K562 (cell line): Measurements from ENCODE around the gene LPAR2. TPM values are rescaled to one million over a fixed set of nuclear protein-coding genes. Genes with fewer than 3 reads are reported as not detected.

Experiments used
- ATAC-seq: fragments of 200-7000 bp; cut with Tn5 transposase; 3 replicates; pipeline ENCODE4 v1.9.1; 2020; ENCODE audit warnings: moderate library complexity
- BruUV-seq: library from RNA; stranded (reverse); fragments of 400-500 nt; replicated peaks from 2 replicates; lab custom pipeline; 2021; lab: Mats Ljungman, UMichigan
- CTCF ChIA-PET: fragments of 300-600 bp; formaldehyde crosslinking; extraction: SDS; loops from one replicate; lab custom pipeline; 2021; ENCODE audit warnings: low intra/inter-chr PET ratio; lab: Yijun Ruan, JAX
- POLR2A ChIA-PET: fragments of 300-600, 350-650 bp; sonication (Branson Sonifier 250); formaldehyde crosslinking; extraction: SDS; loops from one replicate; lab custom pipeline; 2021; ENCODE audit warnings: antibody characterized with exemption, inconsistent platforms; lab: Yijun Ruan, JAX
- DNase-seq, 4 experiments: peaks; one replicate each; pipeline versions ENCODE4 v3.0.0 to v3.0.0-alpha.2; 2011 to 2018; ENCODE audit warnings: low spot score in 3 of 4, mixed read lengths in 3 of 4; ENCODE audit errors: extremely low read depth in 1 of 4
- FAIRE-seq: peaks from 2 replicates; lab custom pipeline; 2011; peaks lifted over from hg19 to GRCh38; lab: Jason Lieb, UNC
- H2AFZ ChIP-seq: 2 replicates; pipeline ENCODE4 v1.6.0; 2011; ENCODE audit warnings: low read depth, low read length, control low read depth, inconsistent platforms
- H3K27ac ChIP-seq: fragments of 200-600 bp; 3 replicates; pipeline ENCODE4 v1.8.0; 2011; ENCODE audit warnings: low read depth, mild to moderate bottlenecking, control low read depth, inconsistent platforms, low read length, moderate library complexity, mixed read lengths; ENCODE audit errors: extremely low read depth
- H3K27me3 ChIP-seq, 2 experiments: fragments of 300-600 bp in 1 of 2; 2 replicates in 1 of 2; 3 replicates in 1 of 2; pipeline versions ENCODE4 v1.6.0 to v1.8.0; 2011; ENCODE audit warnings: inconsistent platforms in 2 of 2, low read length in 2 of 2, mild to moderate bottlenecking in 1 of 2, mixed read lengths in 1 of 2, moderate library complexity in 1 of 2; ENCODE audit not compliant: control insufficient read depth in 2 of 2, insufficient read depth in 2 of 2
- H3K36me3 ChIP-seq: fragments of 300-600 bp; 3 replicates; pipeline ENCODE4 v1.8.0; 2011; ENCODE audit warnings: mild to moderate bottlenecking, low read length, inconsistent platforms; ENCODE audit not compliant: control insufficient read depth, insufficient read depth
- H3K4me1 ChIP-seq, 2 experiments: fragments of 200-600 bp in 1 of 2; replicated peaks in 1 of 2; 2 replicates in 1 of 2; 3 replicates in 1 of 2; pipeline versions ENCODE4 v1.5.1 to v1.8.0; 2011; ENCODE audit warnings: inconsistent platforms in 2 of 2, low read length in 2 of 2, mild to moderate bottlenecking in 1 of 2, mixed read lengths in 1 of 2, moderate library complexity in 1 of 2; ENCODE audit not compliant: control insufficient read depth in 2 of 2, insufficient read depth in 2 of 2
- H3K4me2 ChIP-seq: 2 replicates; pipeline ENCODE4 v1.6.1; 2011; ENCODE audit warnings: low read length, control low read depth, inconsistent platforms, mixed read lengths; ENCODE audit not compliant: insufficient read depth
- H3K4me3 ChIP-seq: fragments of 200-600 bp; sonication (generic), shearing (Covaris generic); 2 replicates; pipeline ENCODE4 v1.5.1; 2016; ENCODE audit warnings: control low read depth, inconsistent platforms
- H3K79me2 ChIP-seq: fragments of 200-600 bp; 3 replicates; pipeline ENCODE4 v1.8.0; 2011; ENCODE audit warnings: low read length, inconsistent platforms; ENCODE audit not compliant: control insufficient read depth, insufficient read depth
- H3K9ac ChIP-seq, 2 experiments: 2 replicates each; pipeline versions ENCODE4 v1.6.0 to v1.6.1; 2011; ENCODE audit warnings: low read depth in 2 of 2, low read length in 2 of 2, control low read depth in 1 of 2, inconsistent platforms in 1 of 2, mild to moderate bottlenecking in 1 of 2, mixed read lengths in 1 of 2; ENCODE audit not compliant: insufficient read depth in 1 of 2
- H3K9me1 ChIP-seq: one replicate; pipeline ENCODE4 v1.6.0; 2011; ENCODE audit warnings: inconsistent platforms, mild to moderate bottlenecking, low read length, moderate library complexity; ENCODE audit not compliant: control insufficient read depth, insufficient read depth
- H3K9me3 ChIP-seq: replicated peaks from 2 replicates; pipeline ENCODE4 v1.5.1; 2011; ENCODE audit warnings: low read depth, low read length, inconsistent platforms; ENCODE audit not compliant: control insufficient read depth, insufficient read depth
- H4K20me1 ChIP-seq: replicated peaks from 2 replicates; pipeline ENCODE4 v1.6.1; 2011; ENCODE audit warnings: low read length, inconsistent platforms, mixed read lengths; ENCODE audit not compliant: control insufficient read depth, insufficient read depth
- ARID2 ChIP-seq: fragments of 450-650 bp; IDR thresholded peaks from 2 replicates; pipeline ENCODE4 v1.6.1; 2017; ENCODE audit warnings: antibody characterized with exemption, mild to moderate bottlenecking
- ELF2 ChIP-seq: fragments of 250-450 bp; sonication (Bioruptor Pico); IDR thresholded peaks from 2 replicates; pipeline ENCODE4 v1.5.0; 2021; ENCODE audit warnings: mild to moderate bottlenecking
- GATAD2B ChIP-seq: fragments of 450-650 bp; IDR thresholded peaks from 2 replicates; pipeline ENCODE4 v1.6.1; 2017; ENCODE audit warnings: mild to moderate bottlenecking, borderline replicate concordance
- GTF2A2 ChIP-seq: IDR thresholded peaks from 2 replicates; pipeline ENCODE4 v1.6.1; 2016; ENCODE audit warnings: mild to moderate bottlenecking, missing genetic modification characterization, missing compliant biosample characterization
- HOXB6 ChIP-seq: fragments of 250-450 bp; sonication (Bioruptor Pico); IDR thresholded peaks from 2 replicates; pipeline ENCODE4 v1.5.1; 2022; ENCODE audit warnings: mild to moderate bottlenecking, borderline replicate concordance
- NELFE ChIP-seq: IDR thresholded peaks from 2 replicates; pipeline ENCODE4 v1.6.1; 2011; ENCODE audit warnings: mild to moderate bottlenecking; ENCODE audit not compliant: insufficient read depth, insufficient read length
- RBM14 ChIP-seq: fragments of 200-400 bp; formaldehyde crosslinking; IDR thresholded peaks from 2 replicates; pipeline ENCODE4 v1.6.1; 2018; ENCODE audit warnings: low read depth, mild to moderate bottlenecking, low read length, moderate library complexity, borderline replicate concordance; ENCODE audit not compliant: insufficient read depth
- STAT5A ChIP-seq: IDR thresholded peaks from 2 replicates; pipeline ENCODE4 v1.6.1; 2012; ENCODE audit warnings: low read length, inconsistent platforms, borderline replicate concordance
- TAF1 ChIP-seq: IDR thresholded peaks from 2 replicates; pipeline ENCODE4 v1.6.1; 2011; ENCODE audit warnings: mild to moderate bottlenecking, low read length, moderate library complexity; ENCODE audit not compliant: insufficient read depth, control insufficient read depth, severe bottlenecking; ENCODE audit errors: extremely low read depth
- ZNF764 ChIP-seq: fragments of 250-450 bp; sonication (Bioruptor Pico); IDR thresholded peaks from 2 replicates; pipeline ENCODE4 v1.4.0; 2020; ENCODE audit warnings: low read depth, mild to moderate bottlenecking, moderate library complexity
- WGBS: fragments of 100-300 bp; shearing (Covaris generic); methylation state at CpG from one replicate; pipeline ENCODE4 v1.1.6; 2016; ENCODE audit warnings: low coverage, mixed read lengths; ENCODE audit not compliant: insufficient coverage; ENCODE audit errors: missing lambda C conversion rate; 5-methylcytosine and 5-hydroxymethylcytosine counted together
- in situ Hi-C: fragments of 300-500 bp; cut with MboI; formaldehyde crosslinking; loops from 4 replicates; pipeline ENCODE4 v1.15.0; 2018; ENCODE audit warnings: inconsistent platforms, mixed read lengths
- intact Hi-C: fragments of 100-400 bp; cut with micrococcal nuclease; formaldehyde crosslinking; loops from 2 replicates; pipeline ENCODE4 v1.14.2; 2022
- polyA plus RNA-seq, 8 experiments: library from polyadenylated mRNA; depleted of rRNA in 4 of 8; stranded (reverse) in 5 of 8; unstranded in 3 of 8; fragments of >200 nt; fragmentation: Nextera tagmentation in 2 of 8; fragmentation: Illumina TruSeq in 1 of 8; extraction: Ambion mirVana in 2 of 8; extraction: Trizol in 1 of 8; gene quantifications; 2 replicates each; pipeline versions ENCODE4 v1.2.1 to v1.2.3, GENCODE V29; 2011 to 2014; ENCODE audit warnings: inconsistent platforms in 1 of 8, missing spikeins in 1 of 8
- total RNA-seq, 7 experiments: library from RNA; depleted of rRNA in 6 of 7; stranded (reverse); fragments of >200 nt in 6 of 7; fragmentation: Illumina TruSeq in 2 of 7; extraction: Trizol in 2 of 7; gene quantifications; 2 replicates each; pipeline versions ENCODE4 v1.2.1 to v1.2.3, GENCODE V29; 2011 to 2021; ENCODE audit warnings: low replicate concordance in 1 of 7
- TF ChIP-seq, protein P1 (sequence below), 3 experiments: IDR thresholded peaks in 2 of 3; conservative IDR thresholded peaks in 1 of 3; 2 replicates each; pipeline ENCODE4 v1.5.1; 2011 to 2012; ENCODE audit warnings: low read length in 3 of 3, mild to moderate bottlenecking in 3 of 3, control low read depth in 2 of 3, improper control_type of control experiment in 1 of 3, inconsistent platforms in 1 of 3, low read depth in 1 of 3, mixed read lengths in 1 of 3, moderate library complexity in 1 of 3; ENCODE audit not compliant: insufficient read depth in 2 of 3

Gene LPAR2
- total and polyA plus RNA-seq, 9 of the 15 experiments (the other 6 are each of a cell fraction or from before 2014, with no cell fraction given): 0.63 to 13.8 (median 4.4) TPM

DNA sequence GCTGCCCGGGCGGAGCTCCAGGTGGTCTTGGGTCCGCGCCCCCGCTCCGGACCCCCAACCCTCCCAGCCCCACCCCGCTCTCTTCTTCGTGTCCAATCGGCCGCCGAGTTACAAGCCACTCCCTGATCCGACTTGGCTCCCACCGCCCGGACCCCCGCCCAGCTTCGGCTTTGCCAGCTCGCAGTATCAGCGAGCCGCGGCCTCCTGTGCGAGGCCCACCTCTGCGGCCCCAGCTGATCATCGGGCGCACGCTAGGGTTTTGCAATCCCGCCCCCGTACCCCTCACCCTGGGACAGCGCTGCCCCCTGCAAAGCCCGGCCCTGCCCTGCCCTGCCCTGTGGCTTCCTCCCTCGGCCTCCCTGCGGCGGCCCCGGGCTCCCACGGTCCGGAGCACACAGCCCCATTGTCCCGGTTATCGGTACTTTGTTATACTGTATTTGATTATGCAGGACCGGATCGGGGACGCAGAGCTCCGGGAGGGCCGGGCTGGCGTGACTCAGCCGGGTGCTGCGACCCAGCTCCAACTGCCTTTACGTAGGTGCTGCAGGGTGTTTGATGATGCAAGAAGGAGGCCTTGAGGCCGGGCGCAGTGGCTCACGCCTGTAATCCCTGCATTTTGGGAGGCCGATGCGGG, 598 bp upstream of the LPAR2 start:
- in situ Hi-C loops (loop anchor here (25.0 kb wide), 1 partner anchor 91 kb away; the partner anchor contains the start of genes CILP2 and YJEFN3), intact Hi-C loops (no loop called here)
- FAIRE-seq: no peak
- TF ChIP-seq STAT5A (no peak), HOXB6 (CRISPR knock-in tag) (no peak), ARID2 (no peak), GTF2A2 (no peak), GATAD2B (no peak), ZNF764 (no peak), RBM14 (no peak), ELF2 (CRISPR knock-in tag) (no peak), NELFE (no peak), TAF1 (no peak)
- TF ChIP-seq, protein P1, sequence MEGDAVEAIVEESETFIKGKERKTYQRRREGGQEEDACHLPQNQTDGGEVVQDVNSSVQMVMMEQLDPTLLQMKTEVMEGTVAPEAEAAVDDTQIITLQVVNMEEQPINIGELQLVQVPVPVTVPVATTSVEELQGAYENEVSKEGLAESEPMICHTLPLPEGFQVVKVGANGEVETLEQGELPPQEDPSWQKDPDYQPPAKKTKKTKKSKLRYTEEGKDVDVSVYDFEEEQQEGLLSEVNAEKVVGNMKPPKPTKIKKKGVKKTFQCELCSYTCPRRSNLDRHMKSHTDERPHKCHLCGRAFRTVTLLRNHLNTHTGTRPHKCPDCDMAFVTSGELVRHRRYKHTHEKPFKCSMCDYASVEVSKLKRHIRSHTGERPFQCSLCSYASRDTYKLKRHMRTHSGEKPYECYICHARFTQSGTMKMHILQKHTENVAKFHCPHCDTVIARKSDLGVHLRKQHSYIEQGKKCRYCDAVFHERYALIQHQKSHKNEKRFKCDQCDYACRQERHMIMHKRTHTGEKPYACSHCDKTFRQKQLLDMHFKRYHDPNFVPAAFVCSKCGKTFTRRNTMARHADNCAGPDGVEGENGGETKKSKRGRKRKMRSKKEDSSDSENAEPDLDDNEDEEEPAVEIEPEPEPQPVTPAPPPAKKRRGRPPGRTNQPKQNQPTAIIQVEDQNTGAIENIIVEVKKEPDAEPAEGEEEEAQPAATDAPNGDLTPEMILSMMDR (IDR thresholded peaks at IDR 0.05 in 2 of 3, conservative IDR thresholded peaks at IDR 0.05 in 1 of 3; ENCODE audit: insufficient read depth in 2 of 3, low read depth in 1 of 3, low read length in 3 of 3): no peak
- TF ChIP-seq, all 486 proteins: peak for 0
- no peaks in the 10 kb centered on the region; a peak in 1 of 5 replicates for H3K27me3 ChIP-seq
- no peak overlapping the region for H3K9ac ChIP-seq
- ChIA-PET POLR2A (no interaction called here), CTCF (no interaction called here)
- H3K27ac ChIP-seq: no peak overlapping the region
- H4K20me1 ChIP-seq: no peaks in the 10 kb centered on the region
- ATAC-seq (no peak), DNase-seq (no peak)
- no peak overlapping the region for H3K4me3 ChIP-seq
- over 99% methylated on average over 30 of the region's 51 CpGs for WGBS
- H2AFZ ChIP-seq: no peak overlapping the region
- no peaks in the 10 kb centered on the region for H3K9me1 ChIP-seq
- H3K79me2 ChIP-seq: no peaks in the 10 kb centered on the region
- no peaks in the 10 kb centered on the region for H3K9me3 ChIP-seq
- H3K4me1 ChIP-seq: peaks cover 2 to 20% of the 10 kb centered on the region in 2 experiments; a peak in 4 of 5 replicates
- H3K36me3 ChIP-seq: peaks cover 13% of the 10 kb centered on the region; the same call in 2 of the 3 replicates
- no TSS peak for BruUV-seq
- H3K4me2 ChIP-seq: no peak overlapping the region
